ENCODE data around the gene S100A14.
A peak's percentile ranks its signal among the peaks of the same experiment; 100 is the strongest.

S100A14 gene

GRCh38 chr1:153599847-153600246 is 16.3 kb downstream of the S100A14 start:
- no peak overlapping the region for H3K4me3 ChIP-seq (replicated peaks; ENCODE audit: insufficient read depth, low read length)
- TF ChIP-seq POLR2AphosphoS5 (IDR thresholded peaks at IDR 0.05; ENCODE audit: low read depth) = no peak
- H3K27ac ChIP-seq (replicated peaks) = no peak overlapping the region
- no peak for DNase-seq (ENCODE audit: low read depth in 1 of 2, low spot score in 1 of 2)
- no peaks in the 10 kb centered on the region for H3K27me3 ChIP-seq (ENCODE audit: insufficient read depth, poor library complexity, severe bottlenecking)

DNA sequence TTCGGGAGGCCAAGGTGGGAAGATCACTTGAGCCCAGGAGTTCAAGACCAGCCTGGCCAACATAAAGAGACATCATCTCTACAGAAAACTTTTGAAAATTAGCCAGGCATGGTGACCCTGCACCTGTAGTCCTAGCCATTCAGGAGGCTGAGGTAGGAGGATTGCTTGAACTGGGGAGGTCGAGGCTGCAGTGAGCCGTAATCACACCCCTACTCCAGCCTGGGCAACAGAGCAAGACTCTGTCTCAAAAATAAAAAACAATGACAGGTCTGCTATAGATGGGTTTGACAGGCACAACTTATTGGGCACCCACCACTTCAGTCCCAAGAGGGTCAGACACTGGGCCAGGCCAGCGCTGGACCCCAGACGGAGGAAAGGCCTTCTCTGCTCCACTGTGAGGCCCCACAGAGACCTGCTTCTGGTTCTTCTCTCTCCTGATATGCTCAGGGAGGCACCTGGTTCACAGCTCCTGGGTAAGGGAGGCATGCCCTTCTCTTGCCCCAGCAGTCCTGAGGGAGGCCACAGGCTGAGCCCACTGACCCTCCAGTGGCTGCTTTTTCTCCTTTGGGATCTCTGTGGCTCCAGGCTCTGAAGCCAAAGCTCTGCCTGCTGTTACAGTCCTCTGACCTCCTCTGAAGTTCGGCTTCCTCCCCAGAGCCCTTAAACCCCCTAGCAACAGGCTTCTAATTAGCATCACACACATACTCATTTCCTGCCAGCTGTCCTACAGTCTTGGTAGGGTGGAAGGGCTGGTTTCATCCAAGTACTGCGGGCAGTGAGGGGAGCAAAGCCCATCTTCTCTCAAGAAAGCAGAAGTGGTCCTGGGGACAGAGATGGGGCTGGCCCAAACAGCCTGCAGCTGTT is 17.6 kb downstream of the S100A14 start:
- DNase-seq (ENCODE audit: low read depth in 1 of 2, low spot score in 1 of 2) = peak; percentile 47 to 90
- TF ChIP-seq GABPA (IDR thresholded peaks at IDR 0.05; ENCODE audit: low read depth) (no peak), POLR2AphosphoS5 (IDR thresholded peaks at IDR 0.05; ENCODE audit: low read depth) (peak; percentile 70), SPI1 (IDR thresholded peaks at IDR 0.05; ENCODE audit: borderline replicate concordance, low read depth) (peak; percentile 97)
- no peak overlapping the region for H3K4me3 ChIP-seq (replicated peaks; ENCODE audit: insufficient read depth, low read length)
- peak overlapping the region; percentile 60 for H3K27ac ChIP-seq (replicated peaks)
- no peaks in the 10 kb centered on the region for H3K27me3 ChIP-seq (ENCODE audit: insufficient read depth, poor library complexity, severe bottlenecking)

- no peak for DNase-seq (ENCODE audit: low read depth in 1 of 2, low spot score in 1 of 2)
- no peak overlapping the region for H3K27ac ChIP-seq (replicated peaks)
- no peak overlapping the region for H3K4me3 ChIP-seq (replicated peaks; ENCODE audit: insufficient read depth, low read length)
- H3K27me3 ChIP-seq (ENCODE audit: insufficient read depth, poor library complexity, severe bottlenecking) = no peaks in the 10 kb centered on the region
- TF ChIP-seq SPI1 (IDR thresholded peaks at IDR 0.05; ENCODE audit: borderline replicate concordance, low read depth) = no peak
- TF ChIP-seq POLR2AphosphoS5 (IDR thresholded peaks at IDR 0.05; ENCODE audit: low read depth) = no peak
- TF ChIP-seq REST (IDR thresholded peaks at IDR 0.05; ENCODE audit: insufficient replicate concordance, low read depth) = no peak
- TF ChIP-seq GABPA (IDR thresholded peaks at IDR 0.05; ENCODE audit: low read depth) = no peak
- no peak for TF ChIP-seq CTCF (IDR thresholded peaks at IDR 0.05; ENCODE audit: insufficient read depth, low read length)
Measured at GRCh38 chr1:153597206-153597605, 18.9 kb downstream of the S100A14 start.

- no peak for DNase-seq (ENCODE audit: low read depth in 1 of 2, low spot score in 1 of 2)
- Histone ChIP-seq H3K27me3 (ENCODE audit: insufficient read depth, poor library complexity, severe bottlenecking) (no peaks in the 10 kb centered on the region), H3K27ac (replicated peaks) (no peak overlapping the region), H3K4me3 (replicated peaks; ENCODE audit: insufficient read depth, low read length) (no peak overlapping the region)
- TF ChIP-seq CTCF (IDR thresholded peaks at IDR 0.05; ENCODE audit: insufficient read depth, low read length) (no peak), GABPA (IDR thresholded peaks at IDR 0.05; ENCODE audit: low read depth) (no peak), POLR2AphosphoS5 (IDR thresholded peaks at IDR 0.05; ENCODE audit: low read depth) (no peak), SPI1 (IDR thresholded peaks at IDR 0.05; ENCODE audit: borderline replicate concordance, low read depth) (no peak), REST (IDR thresholded peaks at IDR 0.05; ENCODE audit: insufficient replicate concordance, low read depth) (no peak)
Measured at GRCh38 chr1:153592748-153593147, 23.4 kb downstream of the S100A14 start.
